Trophoblast cell (in vitro differentiated cells and primary cell): ENCODE results near the gene TMEM25.
A peak's percentile ranks its signal among the peaks of the same experiment; 100 is the strongest.

Experiments
- DNase-seq, 2 donors: peaks; one replicate each; pipeline ENCODE4 v3.0.0-alpha.2; 2016
- H2AFZ ChIP-seq: 2 replicates; pipeline ENCODE4 v1.6.1; 2013; ENCODE audit warnings: low read length, moderate library complexity, mild to moderate bottlenecking; ENCODE audit not compliant: insufficient read depth, poor library complexity
- H2AK5ac ChIP-seq: 2 replicates; pipeline ENCODE4 v1.6.1; 2013; ENCODE audit warnings: mild to moderate bottlenecking, low read length
- H2BK120ac ChIP-seq: 2 replicates; pipeline ENCODE4 v1.6.1; 2013; ENCODE audit warnings: low read length, mild to moderate bottlenecking, moderate library complexity; ENCODE audit not compliant: insufficient read depth, poor library complexity
- H2BK12ac ChIP-seq: 2 replicates; pipeline ENCODE4 v1.6.1; 2013; ENCODE audit warnings: mild to moderate bottlenecking, low read length, moderate library complexity
- H2BK5ac ChIP-seq: 2 replicates; pipeline ENCODE4 v1.6.1; 2013; ENCODE audit warnings: low read length, low read depth, moderate library complexity, mild to moderate bottlenecking; ENCODE audit not compliant: poor library complexity
- H3K14ac ChIP-seq: 2 replicates; pipeline ENCODE4 v1.6.1; 2013; ENCODE audit warnings: mild to moderate bottlenecking, low read length
- H3K18ac ChIP-seq: 2 replicates; pipeline ENCODE4 v1.6.1; 2013; ENCODE audit warnings: mild to moderate bottlenecking, low read length
- H3K23ac ChIP-seq: 2 replicates; pipeline ENCODE4 v1.6.1; 2013; ENCODE audit warnings: low read length
- H3K27ac ChIP-seq: 2 replicates; pipeline ENCODE4 v1.5.1; 2013; ENCODE audit warnings: low read depth, mild to moderate bottlenecking, inconsistent platforms, low read length, moderate library complexity
- H3K27me3 ChIP-seq: 2 replicates; pipeline ENCODE4 v1.6.1; 2013; ENCODE audit warnings: inconsistent platforms, mild to moderate bottlenecking, low read length, moderate library complexity; ENCODE audit not compliant: insufficient read depth
- H3K36me3 ChIP-seq, 2 experiments: 1 replicate in 1 of 2; 2 replicates in 1 of 2; pipeline ENCODE4 v1.6.1; 2013; ENCODE audit warnings: low read length in 2 of 2, mild to moderate bottlenecking in 2 of 2, moderate library complexity in 1 of 2; ENCODE audit not compliant: insufficient read depth in 2 of 2, control insufficient read depth in 1 of 2
- H3K4ac ChIP-seq: 2 replicates; pipeline ENCODE4 v1.6.1; 2013; ENCODE audit warnings: low read depth, mild to moderate bottlenecking, low read length, moderate library complexity
- H3K4me1 ChIP-seq, 2 experiments: 1 replicate in 1 of 2; 2 replicates in 1 of 2; pipeline ENCODE4 v1.6.1; 2013; ENCODE audit warnings: low read length in 2 of 2, mild to moderate bottlenecking in 2 of 2, moderate library complexity in 1 of 2; ENCODE audit not compliant: insufficient read depth in 2 of 2, control insufficient read depth in 1 of 2
- H3K4me2 ChIP-seq: 2 replicates; pipeline ENCODE4 v1.6.1; 2013; ENCODE audit warnings: inconsistent platforms, mild to moderate bottlenecking, low read length, moderate library complexity
- H3K4me3 ChIP-seq: 2 replicates; pipeline ENCODE4 v1.5.1; 2013; ENCODE audit warnings: mild to moderate bottlenecking, low read depth, low read length, inconsistent platforms
- H3K79me1 ChIP-seq: one replicate; pipeline ENCODE4 v1.6.1; 2013; ENCODE audit warnings: low read length
- H3K79me2 ChIP-seq: 2 replicates; pipeline ENCODE4 v1.6.1; 2013; ENCODE audit warnings: low read length, mild to moderate bottlenecking; ENCODE audit not compliant: control insufficient read depth, insufficient read depth, poor library complexity
- H3K9ac ChIP-seq: 2 replicates; pipeline ENCODE4 v1.6.1; 2013; ENCODE audit warnings: mild to moderate bottlenecking, low read length
- H3K9me3 ChIP-seq: 2 replicates; pipeline ENCODE4 v1.6.1; 2013; ENCODE audit warnings: low read depth, mild to moderate bottlenecking, control low read depth, inconsistent platforms, low read length; ENCODE audit not compliant: insufficient read depth
- H4K12ac ChIP-seq: 2 replicates; pipeline ENCODE4 v1.6.1; 2013; ENCODE audit warnings: low read depth, mild to moderate bottlenecking, low read length, moderate library complexity
- H4K8ac ChIP-seq: 2 replicates; pipeline ENCODE4 v1.6.1; 2013; ENCODE audit warnings: low read depth, mild to moderate bottlenecking, low read length, moderate library complexity
- H4K91ac ChIP-seq: one replicate; pipeline ENCODE4 v1.6.1; 2013; ENCODE audit warnings: low read depth, mild to moderate bottlenecking, low read length, moderate library complexity
- WGBS: extraction: QIAGEN DNeasy Blood & Tissue Kit; methylation state at CpG from one replicate; pipeline ENCODE4 v1.1.7; 2013; ENCODE audit warnings: missing lambda C conversion rate; ENCODE audit not compliant: insufficient read length, insufficient coverage; ENCODE audit errors: extremely low coverage; 5-methylcytosine and 5-hydroxymethylcytosine counted together

The TMEM25 gene

GRCh38 chr11:118488480-118489109, 42.4 kb upstream of the TMEM25 start:
- Histone ChIP-seq H2BK120ac (no peak overlapping the region), H3K4me2 (no peak overlapping the region), H3K4me1 (no peaks in the 10 kb centered on the region), H3K79me2 (no peaks in the 10 kb centered on the region), H3K36me3 (peaks cover 18 to 34% of the 10 kb centered on the region in 2 experiments), H3K4me3 (no peak overlapping the region), H3K9me3 (no peaks in the 10 kb centered on the region), H4K12ac (no peak overlapping the region), H3K79me1 (no peaks in the 10 kb centered on the region), H4K91ac (no peak overlapping the region), H2AFZ (no peak overlapping the region), H2BK5ac (no peak overlapping the region), H3K14ac (no peak overlapping the region), H3K18ac (no peak overlapping the region), H3K27me3 (no peaks in the 10 kb centered on the region), H3K27ac (no peak overlapping the region), H3K9ac (no peak overlapping the region), H2AK5ac (no peak overlapping the region), H3K23ac (no peak overlapping the region), H4K8ac (no peak overlapping the region), H2BK12ac (no peak overlapping the region), H3K4ac (no peak overlapping the region)
- peak; percentile 55 to 82 for DNase-seq
- WGBS, result no CpG with 5 or more reads among the region's 7 CpGs

- no peaks in the 10 kb centered on the region for H3K27me3 ChIP-seq
- no peak overlapping the region for H3K4me3 ChIP-seq
- WGBS, result no CpG with 5 or more reads among the region's 4 CpGs
- no peaks in the 10 kb centered on the region for H3K79me2 ChIP-seq
- H3K79me1 ChIP-seq, result no peaks in the 10 kb centered on the region
- no peak overlapping the region for H2BK120ac ChIP-seq
- no peak overlapping the region for H3K4me2 ChIP-seq
- H2AFZ ChIP-seq, result no peak overlapping the region
- no peak for DNase-seq
- no peak overlapping the region for H3K4ac ChIP-seq
- H3K18ac ChIP-seq, result no peak overlapping the region
- H4K91ac ChIP-seq, result no peak overlapping the region
- no peak overlapping the region for H3K14ac ChIP-seq
- H2BK5ac ChIP-seq, result no peak overlapping the region
- no peaks in the 10 kb centered on the region for H3K9me3 ChIP-seq
- H2BK12ac ChIP-seq, result no peak overlapping the region
- H3K27ac ChIP-seq, result no peak overlapping the region
- H3K9ac ChIP-seq, result no peak overlapping the region
- no peak overlapping the region for H2AK5ac ChIP-seq
- H3K4me1 ChIP-seq, result no peaks in the 10 kb centered on the region
- no peak overlapping the region for H4K12ac ChIP-seq
- no peak overlapping the region for H3K23ac ChIP-seq
- H4K8ac ChIP-seq, result no peak overlapping the region
- H3K36me3 ChIP-seq, result peaks cover 20 to 31% of the 10 kb centered on the region in 2 experiments
Measured at GRCh38 chr11:118491041-118491440, 40.0 kb upstream of the TMEM25 start.

GRCh38 chr11:118497831-118498230, 33.2 kb upstream of the TMEM25 start:
- no peak overlapping the region for H3K18ac ChIP-seq
- H3K27ac ChIP-seq, result no peak overlapping the region
- no peaks in the 10 kb centered on the region for H3K4me1 ChIP-seq
- H3K4ac ChIP-seq, result no peak overlapping the region
- no peaks in the 10 kb centered on the region for H3K9me3 ChIP-seq
- DNase-seq, result peak in 1 of 2 donors; percentile 13
- H3K4me2 ChIP-seq, result no peak overlapping the region
- no peaks in the 10 kb centered on the region for H3K79me2 ChIP-seq
- peaks cover 30 to 48% of the 10 kb centered on the region in 2 experiments for H3K36me3 ChIP-seq
- H3K9ac ChIP-seq, result no peak overlapping the region
- H3K23ac ChIP-seq, result no peak overlapping the region
- H2BK12ac ChIP-seq, result no peak overlapping the region
- no peak overlapping the region for H2AFZ ChIP-seq
- H3K4me3 ChIP-seq, result no peak overlapping the region
- H3K27me3 ChIP-seq, result no peaks in the 10 kb centered on the region
- no peak overlapping the region for H2BK120ac ChIP-seq
- H2AK5ac ChIP-seq, result no peak overlapping the region
- H2BK5ac ChIP-seq, result no peak overlapping the region
- no peaks in the 10 kb centered on the region for H3K79me1 ChIP-seq
- H3K14ac ChIP-seq, result no peak overlapping the region
- no peak overlapping the region for H4K91ac ChIP-seq
- H4K12ac ChIP-seq, result no peak overlapping the region
- no CpG with 5 or more reads among the region's 4 CpGs for WGBS
- H4K8ac ChIP-seq, result no peak overlapping the region

GRCh38 chr11:118503216-118503615, 27.8 kb upstream of the TMEM25 start:
- Histone ChIP-seq H3K36me3 (peaks cover 43 to 77% of the 10 kb centered on the region in 2 experiments), H3K18ac (no peak overlapping the region), H3K79me2 (no peaks in the 10 kb centered on the region), H4K8ac (no peak overlapping the region), H2BK12ac (no peak overlapping the region), H2AK5ac (no peak overlapping the region), H3K9ac (no peak overlapping the region), H4K12ac (no peak overlapping the region), H3K23ac (no peak overlapping the region), H2AFZ (no peak overlapping the region), H3K4me1 (no peaks in the 10 kb centered on the region), H3K79me1 (no peaks in the 10 kb centered on the region), H3K9me3 (no peaks in the 10 kb centered on the region), H3K4ac (no peak overlapping the region), H3K4me2 (no peak overlapping the region), H3K27ac (no peak overlapping the region), H3K4me3 (no peak overlapping the region), H3K27me3 (no peaks in the 10 kb centered on the region), H4K91ac (no peak overlapping the region), H3K14ac (no peak overlapping the region), H2BK120ac (no peak overlapping the region), H2BK5ac (no peak overlapping the region)
- no peak for DNase-seq
- WGBS, result no CpG with 5 or more reads among the region's 3 CpGs
